ENCODE data around the gene SLC9A4.

GRCh38 chr2:102514061-102514785 lies 41.2 kb downstream of the SLC9A4 start:
- TF ChIP-seq ZNF274 (IDR thresholded peaks at IDR 0.05; ENCODE audit: low read depth, low read length), result no peak
- no peak for TF ChIP-seq YY1 (IDR thresholded peaks at IDR 0.05; ENCODE audit: insufficient read depth, insufficient read length)
- no peak for TF ChIP-seq SUZ12 (IDR thresholded peaks at IDR 0.05; ENCODE audit: extremely low read depth, insufficient read depth, insufficient read length)

Data from NT2/D1 (cell line).